ENCODE measurements around the gene TRPM3. TPM values are rescaled to one million over a fixed set of nuclear protein-coding genes. Genes with fewer than 3 reads are reported as not detected.

The TRPM3 gene
- total and polyA plus RNA-seq, 2 of the 8 experiments (the other 6 are each of a cell fraction or from before 2014, with no cell fraction given), result 2.4 to 10.9 TPM

GRCh38 chr9:70484232-70485130 lies 636.9 kb downstream of the TRPM3 start:
- CTCF ChIA-PET (ENCODE audit: partially characterized antibody), result interaction anchor here (0.7 to 5.4 kb wide), 35 partner anchors 8 to 374 kb away, joined by 3 to 43 read pairs (median 4); no protein-coding TSS in a partner anchor
- H3K4me1 ChIP-seq (replicated peaks in 1 of 4; ENCODE audit: control insufficient read depth in 3 of 4, insufficient read depth in 4 of 4, low read length in 3 of 4), result peaks cover 2 to 14% (median 8%) of the 10 kb centered on the region in 4 experiments

More at GRCh38 chr9:70484232-70485130, 636.9 kb downstream of the TRPM3 start:
- H2AK5ac ChIP-seq (ENCODE audit: low read depth, low read length), result no peak overlapping the region
- H3K18ac ChIP-seq (ENCODE audit: extremely low read depth, low read length), result no peak overlapping the region
- no peaks in the 10 kb centered on the region for H3K9me3 ChIP-seq (ENCODE audit: insufficient read depth in 2 of 2, low read depth in 1 of 2, low read length in 1 of 2)
- H3K4me3 ChIP-seq (ENCODE audit: extremely low read depth in 1 of 4, insufficient read depth in 2 of 4, low read depth in 3 of 4, low read length in 4 of 4), result no peak overlapping the region
- no peak overlapping the region for H4K91ac ChIP-seq (replicated peaks; ENCODE audit: insufficient read length, low read length)
- H3K23me2 ChIP-seq (ENCODE audit: low read depth, low read length), result no peaks in the 10 kb centered on the region; the same call in 1 of the 2 replicates
- no peaks in the 10 kb centered on the region for H3K27me3 ChIP-seq (replicated peaks in 1 of 4; ENCODE audit: control insufficient read depth in 3 of 4, extremely low read depth in 1 of 4, insufficient read depth in 3 of 4, low read length in 3 of 4)
- H2BK12ac ChIP-seq (ENCODE audit: low read depth, low read length), result no peak overlapping the region
- H2BK5ac ChIP-seq (ENCODE audit: low read depth, low read length), result no peak overlapping the region
- no peak for TF ChIP-seq CBX5 (IDR thresholded peaks at IDR 0.05; ENCODE audit: low read depth, low read length)
- no peak for TF ChIP-seq SP1 (IDR thresholded peaks at IDR 0.05; ENCODE audit: low read depth, low read length)
- TF ChIP-seq TBP (IDR thresholded peaks at IDR 0.05; ENCODE audit: low read depth, low read length), result no peak
- peak; percentile 73 to 83 for TF ChIP-seq RAD21 (IDR thresholded peaks at IDR 0.05 in 1 of 2, conservative IDR thresholded peaks at IDR 0.05 in 1 of 2; ENCODE audit: low read depth in 2 of 2, low read length in 2 of 2)
- TF ChIP-seq EP300 (IDR thresholded peaks at IDR 0.05; ENCODE audit: borderline replicate concordance in 1 of 2, low read depth in 2 of 2, low read length in 2 of 2), result no peak
- peak; percentile 42 to 84 (median 70) for TF ChIP-seq CTCF (IDR thresholded peaks at IDR 0.05; ENCODE audit: control extremely low read depth in 1 of 3, insufficient read depth in 1 of 3, low read depth in 1 of 3, low read length in 3 of 3)
- no peak for TF ChIP-seq ZNF274 (IDR thresholded peaks at IDR 0.05; ENCODE audit: borderline replicate concordance, extremely low read depth, low read length)
- 79% methylated on average over 8 of the region's 8 CpGs; no CpG with 5 or more reads in 1 of the 2 experiments for WGBS, 2 experiments (ENCODE audit: extremely low coverage in 1 of 2, insufficient coverage in 1 of 2, insufficient read length in 1 of 2, insufficient replicate concordance in 2 of 2, low coverage in 1 of 2, low lambda C conversion rate in 2 of 2, missing lambda C conversion rate in 1 of 2)
- H3K79me2 ChIP-seq (ENCODE audit: control insufficient read depth in 1 of 2, insufficient read depth in 2 of 2, low read length in 2 of 2), result no peaks in the 10 kb centered on the region
- H3K79me1 ChIP-seq (ENCODE audit: low read depth, low read length), result no peaks in the 10 kb centered on the region; the same call in 1 of the 2 replicates
- H3K56ac ChIP-seq (replicated peaks; ENCODE audit: insufficient read length, low read depth, low read length), result no peak overlapping the region
- FAIRE-seq (peak; percentile 88), DNase-seq (ENCODE audit: low read depth in 1 of 2, low spot score in 2 of 2) (peak in 1 of 2 experiments; percentile 5)
- H3K4ac ChIP-seq (replicated peaks; ENCODE audit: insufficient read length, low read depth, low read length), result no peak overlapping the region
- no peak overlapping the region for H3K4me2 ChIP-seq (ENCODE audit: insufficient read depth in 1 of 2, low read depth in 2 of 2, low read length in 2 of 2)
- H4K8ac ChIP-seq (ENCODE audit: extremely low read depth, insufficient read depth, low read length), result no peak overlapping the region
- H2BK15ac ChIP-seq (ENCODE audit: low read length), result peak overlapping the region; percentile 61; the same call in 1 of the 2 replicates
- no peaks in the 10 kb centered on the region for H3K36me3 ChIP-seq (ENCODE audit: control insufficient read depth in 2 of 4, insufficient read depth in 4 of 4, low read length in 3 of 4)
- H2AFZ ChIP-seq (ENCODE audit: low read length), result no peak overlapping the region
- no peak overlapping the region for H2BK120ac ChIP-seq (replicated peaks; ENCODE audit: low read depth, low read length)
- no peak overlapping the region for H3K9ac ChIP-seq (replicated peaks in 1 of 4; ENCODE audit: extremely low read depth in 1 of 4, low read depth in 3 of 4, low read length in 3 of 4)
- no peaks in the 10 kb centered on the region for H4K20me1 ChIP-seq (replicated peaks in 1 of 2; ENCODE audit: control insufficient read depth in 1 of 2, insufficient read depth in 2 of 2, low read length in 2 of 2)
- POLR2A ChIA-PET (ENCODE audit: partially characterized antibody), result no interaction called here
- no peak overlapping the region for H2BK20ac ChIP-seq (ENCODE audit: low read length)
- H4K5ac ChIP-seq (ENCODE audit: insufficient read length, low read depth, low read length), result no peak overlapping the region
- no peak overlapping the region for H3K14ac ChIP-seq (ENCODE audit: insufficient read length)
- no peak overlapping the region for H3K23ac ChIP-seq (ENCODE audit: insufficient read length)
- H3K27ac ChIP-seq (ENCODE audit: low read depth, low read length), result no peak overlapping the region

Measured in H1 (cell line).